NCI-H2171 treated with DMSO at 0.1 percent for 48 hours (cell line): ENCODE measurements around the gene ADAMTS7.

Source experiments
- DNase-seq: peaks from one replicate; lab custom pipeline; 2025; lab: John Stamatoyannopoulos, UW

The ADAMTS7 gene

DNA sequence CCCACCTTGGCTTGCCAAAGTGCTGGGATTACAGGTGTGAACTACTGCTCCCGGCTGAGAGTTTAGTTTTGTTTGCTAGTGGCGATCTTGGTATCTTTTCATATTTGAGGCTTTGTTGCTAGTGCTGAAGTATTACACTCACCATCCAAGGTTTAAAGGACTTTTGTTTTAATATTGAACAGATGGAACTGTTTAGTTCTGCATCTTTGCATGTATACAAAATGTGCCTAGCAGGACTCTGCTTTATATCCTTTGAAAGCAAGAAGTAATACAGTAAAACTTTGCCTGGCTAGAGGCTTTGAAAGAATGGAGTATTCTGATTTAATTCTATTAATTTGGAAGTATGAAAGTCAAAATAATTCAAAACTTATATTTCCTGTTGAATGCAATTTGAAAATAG is 92.4 kb downstream of the ADAMTS7 start:
- no peak for DNase-seq

DNA sequence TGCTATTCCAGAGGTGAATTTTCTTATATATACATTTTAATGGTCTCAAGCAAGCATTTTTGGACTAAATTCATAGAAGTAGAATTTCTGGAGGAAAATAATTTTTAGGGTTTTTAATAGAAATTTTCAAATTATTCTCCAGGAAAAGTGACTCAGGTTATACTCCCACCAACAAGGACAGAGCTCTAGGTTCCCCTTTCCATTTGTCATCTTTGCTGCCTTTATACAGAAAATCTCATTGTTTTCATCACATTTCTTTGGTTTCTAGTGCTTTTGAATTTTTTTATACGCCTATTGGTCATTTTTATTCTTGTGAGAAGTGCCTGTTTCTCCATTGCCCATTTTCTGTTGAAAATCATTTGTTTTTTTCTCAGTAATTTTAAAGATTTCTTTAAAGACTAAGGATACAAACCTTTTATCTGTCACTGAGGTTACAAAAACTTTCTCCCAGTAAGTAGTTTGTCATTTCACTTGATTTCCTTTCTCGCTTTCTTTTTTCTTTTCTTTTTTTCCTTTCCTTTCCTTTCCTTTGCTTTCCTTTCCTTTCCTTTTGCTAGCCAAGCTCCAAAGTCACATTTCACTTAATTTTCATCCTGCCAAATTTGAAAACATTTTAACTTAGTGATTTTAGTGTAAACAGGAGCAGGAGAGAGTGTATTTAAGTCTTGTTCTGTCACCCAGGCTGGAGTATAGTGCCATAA is 93.2 kb downstream of the ADAMTS7 start:
- no peak for DNase-seq

DNA sequence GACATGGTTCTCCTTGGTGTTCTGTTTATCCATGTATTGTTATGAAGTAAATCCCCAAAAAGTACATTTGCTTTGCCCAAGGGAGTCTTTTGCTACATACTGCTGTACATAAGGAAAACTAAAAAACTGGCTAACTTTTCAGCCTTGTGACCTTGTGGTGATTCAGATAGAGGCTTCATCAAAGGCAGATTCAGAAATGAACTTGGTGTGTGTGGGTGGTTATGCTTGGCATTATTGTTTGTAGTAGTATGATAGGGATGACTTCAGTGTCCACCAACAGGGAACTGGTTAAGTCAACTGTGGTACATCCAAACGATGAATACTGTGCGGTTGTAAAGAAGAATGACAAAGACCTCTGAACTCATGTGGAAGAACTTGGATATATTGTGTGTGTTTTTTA is 94.6 kb downstream of the ADAMTS7 start:
- no peak for DNase-seq

DNA sequence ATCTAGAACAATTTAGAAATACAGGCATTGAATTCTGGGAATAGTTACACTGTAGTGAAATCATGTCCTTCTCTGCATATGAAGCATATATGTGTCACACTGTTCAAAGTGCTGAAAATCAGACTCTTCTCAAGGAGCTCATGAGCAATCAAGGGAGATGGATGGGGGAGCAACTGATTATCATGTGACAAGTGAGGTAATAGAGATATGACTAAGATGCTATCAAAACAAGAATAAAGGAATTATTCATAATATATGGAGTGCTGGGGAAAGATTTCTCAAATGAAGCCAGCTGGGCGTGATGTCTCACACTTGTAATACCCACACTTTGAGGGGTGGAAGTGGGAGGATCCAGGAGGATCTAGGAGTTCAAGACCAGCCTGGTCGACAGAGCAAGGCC is 95.3 kb downstream of the ADAMTS7 start:
- no peak for DNase-seq

DNA sequence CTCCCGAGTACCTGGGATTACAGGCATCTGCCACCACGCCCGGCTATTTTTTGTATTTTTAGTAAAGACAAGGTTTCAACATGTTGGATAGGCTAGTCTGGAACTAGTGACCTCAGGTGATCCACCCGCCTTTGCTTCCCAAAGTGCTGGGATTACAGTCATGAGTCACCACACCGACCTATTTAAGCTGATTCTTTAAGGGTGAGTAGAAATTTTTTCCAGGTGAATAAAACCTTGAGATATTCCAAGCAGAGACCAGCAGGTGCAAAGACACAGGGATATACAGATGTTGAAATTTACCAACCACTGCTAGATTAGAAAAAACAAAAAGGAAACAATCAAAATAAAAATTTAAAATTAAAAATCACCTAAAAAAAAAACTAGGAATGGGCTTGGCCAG is 95.8 kb downstream of the ADAMTS7 start:
- DNase-seq = no peak

DNA sequence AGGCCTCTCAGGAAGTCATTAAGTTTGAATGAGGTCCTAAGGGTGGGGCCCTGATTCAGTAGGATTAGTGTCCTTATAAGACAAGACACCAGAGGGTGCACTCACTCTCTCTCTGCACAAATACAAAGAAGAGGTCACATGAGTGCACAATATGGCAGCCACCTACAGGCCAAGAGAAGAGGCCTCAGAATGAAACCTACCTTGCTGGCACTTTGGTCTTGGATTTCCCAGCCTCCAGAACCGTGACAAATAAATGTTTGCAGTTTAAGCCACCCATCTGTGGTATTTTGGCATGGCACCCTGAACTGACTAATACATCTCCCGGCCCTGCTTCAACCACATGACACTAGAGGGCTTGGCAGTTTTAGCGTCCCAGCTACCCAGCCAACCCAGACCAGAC is 96.4 kb downstream of the ADAMTS7 start:
- no peak for DNase-seq

DNA sequence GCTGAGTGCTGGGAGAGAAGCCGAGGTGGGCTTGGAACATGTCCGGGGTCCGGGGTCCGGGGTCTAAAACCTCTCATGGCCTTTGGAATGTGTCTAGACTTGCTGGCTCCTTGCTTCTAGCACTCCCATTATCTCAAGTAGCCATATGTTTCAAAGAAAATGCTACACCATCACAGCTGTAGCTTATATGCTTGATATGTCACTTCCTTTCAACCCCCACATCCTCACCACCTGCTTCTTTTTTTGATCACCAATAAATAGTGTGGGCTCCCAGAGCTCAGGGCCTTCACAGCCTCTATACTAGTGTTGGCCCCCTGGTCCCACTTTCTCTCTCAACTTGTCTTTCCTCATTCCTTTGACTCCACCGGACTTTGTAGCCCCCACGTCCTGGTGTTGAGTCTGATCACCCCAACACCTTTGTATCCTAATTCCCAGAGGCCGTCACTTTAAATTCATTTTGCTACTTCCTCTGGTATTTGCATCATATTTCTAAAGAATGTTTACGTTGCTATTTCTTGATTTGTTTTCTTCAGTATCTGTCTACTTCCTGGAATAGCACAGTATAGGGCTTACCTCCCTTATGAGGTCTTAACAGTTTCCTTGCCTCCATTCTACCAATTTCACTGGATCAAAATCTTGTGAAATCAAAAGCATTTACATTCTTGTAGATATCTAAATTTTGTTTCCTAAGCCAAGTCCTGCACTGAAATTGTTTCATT is 98.3 kb downstream of the ADAMTS7 start:
- DNase-seq = peak; percentile 92

DNA sequence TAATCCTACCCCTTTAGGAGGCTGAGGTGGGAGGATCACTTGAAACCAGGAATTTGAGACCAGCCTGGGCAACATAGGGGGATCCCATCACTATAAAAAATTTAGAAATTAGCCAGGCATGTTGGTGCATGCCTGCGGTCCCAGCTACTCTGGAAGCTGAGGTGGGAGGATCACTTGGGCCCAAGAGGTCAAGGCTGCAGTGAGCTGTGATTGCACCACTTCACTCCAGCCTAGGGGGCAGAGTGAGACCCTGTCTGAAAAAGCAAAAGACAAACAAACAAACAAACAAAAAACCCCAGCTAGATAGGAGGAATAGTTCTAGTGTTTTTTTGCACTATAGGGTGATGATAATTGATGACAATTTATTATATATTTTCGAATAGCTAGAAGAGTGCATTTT is 99.6 kb downstream of the ADAMTS7 start:
- no peak for DNase-seq

DNA sequence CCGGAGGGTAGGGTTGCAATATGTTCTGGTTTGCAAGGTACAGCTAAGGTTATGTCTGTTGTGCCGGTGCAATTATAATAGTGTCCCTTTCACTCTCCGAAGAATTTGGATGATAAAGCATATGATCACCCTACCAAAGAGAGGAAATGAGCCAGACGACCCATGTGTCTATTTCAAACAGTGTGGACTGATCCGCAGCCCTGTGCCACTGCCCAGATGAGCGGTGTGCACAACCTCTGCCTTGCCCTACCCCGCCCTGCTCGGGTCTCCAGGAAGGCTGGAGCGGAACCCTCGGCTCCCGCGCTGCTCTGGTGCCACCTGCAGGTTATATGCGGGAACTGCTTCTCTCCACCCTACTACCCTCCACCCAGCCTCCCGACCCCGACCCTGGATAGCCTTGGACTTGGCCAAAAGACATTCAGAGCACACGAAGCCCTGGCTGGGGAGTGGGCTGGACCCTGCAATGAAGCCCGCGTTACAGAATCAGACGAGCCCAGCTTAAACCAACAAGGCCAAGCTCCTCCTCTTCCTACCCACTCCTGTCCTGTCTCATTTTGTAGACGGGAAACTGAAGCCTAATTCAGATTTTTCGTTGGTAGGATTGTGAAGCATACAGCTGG is 101.9 kb downstream of the ADAMTS7 start:
- peak; percentile 70 for DNase-seq
